Stimulated activated CD4-positive, alpha-beta T cell treated with anti-CD3 and anti-CD28 coated beads, Interleukin-2, amount 100 ng/mL, for 4 hours (primary cell): Measurements from ENCODE around the gene IGHMBP2.

Experiments
- DNase-seq: peaks from one replicate; pipeline ENCODE4 v3.0.0-alpha.2; 2020; ENCODE audit warnings: low read depth

The IGHMBP2 gene

DNA sequence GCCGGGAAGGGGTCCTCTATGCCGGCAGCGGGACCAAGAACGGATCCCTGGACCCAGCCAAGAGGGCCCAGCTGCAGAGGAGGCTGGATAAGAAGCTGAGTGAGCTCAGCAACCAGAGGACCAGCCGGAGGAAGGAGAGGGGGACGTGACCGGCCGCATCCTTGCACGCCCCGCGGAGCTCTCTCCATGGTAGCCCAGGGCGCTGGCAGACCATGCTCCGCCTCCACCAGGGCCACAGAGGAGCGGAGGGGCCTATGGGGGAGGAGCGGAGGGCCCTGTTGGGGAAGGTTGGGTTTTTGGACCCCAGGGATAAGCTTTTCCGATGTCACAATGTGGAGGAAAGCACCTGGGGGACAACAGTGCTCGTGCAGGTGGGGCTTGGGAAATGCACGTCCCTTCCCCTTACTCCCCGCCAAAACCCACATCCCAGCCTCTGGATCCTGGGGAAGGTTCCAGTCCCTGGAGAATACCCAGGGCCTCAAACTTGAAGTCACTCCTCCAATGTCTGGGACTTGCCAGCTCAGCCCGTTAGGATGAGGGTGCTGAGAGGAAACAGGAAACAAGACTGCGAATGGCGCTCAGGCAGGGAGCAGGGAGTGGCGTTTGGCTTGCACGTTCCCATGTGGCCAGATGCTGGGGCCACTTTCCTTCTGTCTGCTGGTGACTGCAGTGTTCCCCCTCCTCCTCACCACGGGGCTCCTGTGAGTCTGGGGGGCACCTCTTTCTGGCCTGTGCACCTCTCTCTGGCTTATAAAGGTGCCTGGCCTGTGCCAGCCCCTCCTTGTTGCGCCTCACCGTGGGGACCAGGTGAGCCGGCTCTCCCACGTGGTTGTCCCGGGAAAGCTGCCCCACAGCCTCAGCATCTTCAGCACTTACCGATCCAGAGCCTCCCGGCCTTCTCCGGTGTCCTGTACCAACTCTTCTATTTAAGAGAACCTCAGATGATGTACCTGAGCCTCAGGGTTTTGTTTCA, 36.2 kb downstream of the IGHMBP2 start:
- DNase-seq, result no peak

DNA sequence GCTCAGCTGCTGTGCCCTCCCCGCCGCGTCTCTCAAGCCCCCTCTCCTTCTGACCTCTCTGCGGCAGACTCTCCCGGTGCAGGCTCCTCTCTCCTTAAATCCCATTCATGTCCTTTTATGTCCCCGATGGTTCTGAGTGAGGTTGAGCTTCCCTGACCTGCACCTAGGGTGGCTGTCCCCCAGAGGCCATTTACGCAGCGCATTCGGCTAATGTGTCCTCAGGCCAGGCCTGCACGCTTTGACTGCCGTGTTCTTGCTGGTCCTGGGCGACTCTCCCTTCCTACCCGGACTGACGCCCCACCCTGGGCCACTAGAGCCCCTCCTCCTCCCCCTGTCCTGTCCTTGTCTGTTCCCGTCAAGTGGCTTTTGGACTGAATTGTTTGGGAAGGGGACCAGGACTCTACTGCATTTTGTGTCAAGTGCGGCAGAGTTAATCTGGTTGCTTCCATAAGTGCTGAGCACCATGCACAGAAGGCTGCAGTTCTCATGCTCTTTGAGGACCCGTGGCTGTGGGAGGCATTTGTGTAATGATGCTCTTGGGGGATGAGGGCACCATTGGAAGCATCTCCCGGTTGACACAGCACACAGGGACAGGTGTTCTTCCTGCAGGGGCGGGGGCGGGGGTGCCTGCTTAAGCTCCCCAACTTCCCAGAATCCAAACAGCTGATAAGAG, 37.1 kb downstream of the IGHMBP2 start:
- DNase-seq, result no peak

DNA sequence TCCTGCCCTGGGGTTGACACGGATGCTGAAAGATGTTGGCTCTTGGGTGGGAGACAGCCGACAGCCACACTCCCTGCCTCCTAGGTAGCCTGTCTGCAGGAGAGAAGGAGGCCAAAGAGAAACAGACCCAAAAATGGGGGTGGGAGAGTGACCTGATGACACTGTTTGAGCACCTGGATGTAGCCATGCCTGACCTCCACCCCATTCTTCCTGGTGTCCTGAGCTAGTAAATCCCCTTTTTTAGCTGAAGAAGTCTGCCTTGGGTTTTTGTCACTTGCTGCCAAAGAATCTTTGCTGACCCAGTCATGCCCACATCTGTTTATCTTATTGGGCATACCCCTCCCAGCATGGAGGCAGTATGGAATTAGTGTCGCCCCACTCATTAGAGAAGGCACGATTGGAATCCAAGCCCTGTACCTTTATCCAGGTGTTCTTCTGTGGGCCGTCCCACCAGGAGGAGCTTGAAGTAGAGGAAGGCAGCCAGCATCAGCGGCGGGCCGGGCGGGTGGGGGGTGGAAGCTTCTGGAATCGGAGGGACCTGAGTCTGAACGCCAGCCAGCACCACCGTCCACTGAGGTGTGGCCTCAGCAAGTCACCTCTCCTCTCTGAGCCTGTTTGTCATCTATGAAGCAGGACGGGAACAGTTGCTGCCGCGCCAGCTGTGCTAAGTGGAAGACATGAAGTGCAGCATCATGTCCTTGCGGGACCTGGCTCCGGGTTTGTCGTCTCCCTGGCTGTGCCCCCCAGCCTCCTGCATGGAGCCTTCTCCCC, 37.8 kb downstream of the IGHMBP2 start:
- no peak for DNase-seq

DNA sequence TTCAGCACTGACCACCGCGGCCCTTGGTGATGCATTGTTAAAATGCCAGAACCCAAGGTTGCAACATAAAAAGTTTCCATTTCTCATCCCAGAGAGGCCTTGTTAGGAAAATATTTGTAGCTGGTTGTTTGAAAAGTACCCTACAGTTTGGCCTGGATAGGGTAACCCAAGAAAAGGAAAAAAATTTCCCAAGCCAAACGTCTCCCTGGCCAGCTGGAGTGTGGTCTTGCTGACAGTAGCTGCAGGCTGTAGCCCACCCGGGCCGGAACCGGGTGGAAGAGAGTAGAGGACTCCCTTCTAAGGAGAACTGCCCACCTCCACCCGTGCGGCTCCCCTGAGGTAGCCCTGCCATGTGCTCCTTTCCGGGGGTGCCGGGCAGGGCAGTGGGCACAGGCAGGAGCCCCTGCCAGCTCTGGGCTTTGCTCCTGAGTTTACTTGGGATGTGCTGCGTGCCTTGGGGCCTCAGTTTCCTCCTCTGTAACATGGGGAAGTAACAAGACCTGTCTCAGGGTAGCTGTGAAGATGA, 38.5 kb downstream of the IGHMBP2 start:
- no peak for DNase-seq

DNA sequence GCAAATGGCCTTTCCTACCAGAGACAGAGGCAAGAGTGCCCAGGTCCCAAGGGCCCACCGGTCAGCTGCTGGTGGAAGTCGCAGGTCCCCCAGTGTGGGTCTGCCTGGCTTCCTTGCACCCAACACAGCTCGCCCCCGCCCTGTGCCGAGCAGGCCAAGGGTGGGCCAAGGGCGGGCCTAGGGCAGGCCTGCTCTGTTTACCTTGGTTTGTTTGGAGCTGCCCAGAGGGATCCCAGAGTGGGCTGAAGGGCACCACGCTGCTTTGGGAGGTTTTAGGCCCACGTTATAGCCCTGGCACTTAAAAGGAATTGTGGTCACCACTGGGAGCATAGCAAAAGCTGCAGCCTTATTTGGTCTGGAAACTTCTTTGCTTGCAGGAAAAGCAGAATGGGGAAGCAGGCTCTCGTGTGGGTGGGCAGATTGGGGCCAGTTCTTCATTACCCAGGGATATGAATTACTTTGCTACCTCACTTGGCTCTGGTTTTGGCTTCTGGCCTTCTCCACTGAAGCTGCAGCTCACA, 39.1 kb downstream of the IGHMBP2 start:
- DNase-seq, result no peak

DNA sequence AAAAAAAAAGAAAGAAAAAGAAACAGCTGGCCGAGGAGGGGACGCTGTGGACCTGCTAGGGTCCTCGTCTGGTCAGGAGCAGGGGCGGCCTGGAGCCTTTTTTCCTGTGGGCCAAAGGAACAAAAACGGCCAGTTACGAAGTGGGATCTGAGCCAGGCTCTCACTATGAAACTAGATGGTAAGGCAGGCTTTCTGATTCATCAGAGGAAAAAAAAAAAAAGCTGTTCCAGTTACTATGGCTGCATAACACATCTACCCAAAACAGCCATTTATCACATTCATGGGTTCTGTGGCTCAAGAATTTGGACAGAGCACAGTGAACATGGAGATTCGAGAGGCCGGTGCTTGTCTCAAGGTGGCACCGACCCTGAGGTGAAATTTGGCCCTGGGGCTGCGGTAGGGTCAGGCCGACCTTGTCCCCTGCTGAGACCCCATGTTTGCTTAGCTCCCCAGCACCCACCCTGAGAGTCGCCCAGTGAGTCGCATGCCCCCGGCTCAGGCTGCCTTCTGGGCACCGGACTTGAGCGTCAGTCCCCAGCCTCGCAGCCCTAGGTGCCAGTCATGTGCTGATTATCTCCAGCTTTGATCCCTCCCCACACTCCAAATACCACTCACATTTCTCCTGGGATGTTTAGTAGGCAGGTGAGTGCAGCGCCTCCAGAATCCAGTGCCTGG, 42.9 kb downstream of the IGHMBP2 start:
- no peak for DNase-seq

DNA sequence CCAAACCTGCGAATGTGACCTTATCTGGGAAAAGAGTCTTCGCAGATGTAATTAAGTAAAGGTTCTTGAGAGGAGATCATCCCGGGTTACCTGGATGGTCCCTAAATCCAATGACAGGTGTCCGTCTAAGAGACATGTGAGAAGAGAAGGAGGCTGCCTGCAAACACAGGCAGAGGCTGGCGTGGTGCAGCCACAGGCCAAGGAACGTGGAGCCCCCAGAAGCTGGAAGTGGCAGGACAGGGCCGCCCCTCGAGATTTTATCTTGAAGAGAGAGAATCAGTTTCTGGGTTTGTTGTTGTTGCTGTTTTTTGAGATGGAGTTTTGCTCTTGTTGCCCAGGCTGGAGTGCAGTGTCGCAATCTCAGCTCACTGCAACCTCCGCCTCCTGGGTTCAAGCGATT, 43.5 kb downstream of the IGHMBP2 start:
- DNase-seq, result no peak

DNA sequence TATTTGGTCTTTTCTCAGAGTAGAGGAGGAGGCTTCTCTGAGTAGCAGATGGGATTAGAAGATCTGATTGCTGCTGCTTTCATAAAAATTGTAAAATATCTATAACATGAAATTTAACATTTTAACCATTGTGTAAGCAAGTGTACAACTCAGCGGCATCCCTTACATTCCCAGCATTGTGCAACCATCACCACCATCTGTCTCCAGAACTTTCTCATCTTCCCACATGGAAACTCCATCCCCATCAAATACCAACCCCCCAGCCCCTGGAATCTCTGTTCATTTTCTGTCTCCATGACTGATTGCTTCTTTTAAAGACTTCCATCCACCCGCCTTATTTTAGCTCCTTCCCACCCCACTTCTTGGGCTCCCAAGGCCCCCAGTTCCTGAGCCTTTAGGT, 44.8 kb downstream of the IGHMBP2 start:
- DNase-seq, result no peak

DNA sequence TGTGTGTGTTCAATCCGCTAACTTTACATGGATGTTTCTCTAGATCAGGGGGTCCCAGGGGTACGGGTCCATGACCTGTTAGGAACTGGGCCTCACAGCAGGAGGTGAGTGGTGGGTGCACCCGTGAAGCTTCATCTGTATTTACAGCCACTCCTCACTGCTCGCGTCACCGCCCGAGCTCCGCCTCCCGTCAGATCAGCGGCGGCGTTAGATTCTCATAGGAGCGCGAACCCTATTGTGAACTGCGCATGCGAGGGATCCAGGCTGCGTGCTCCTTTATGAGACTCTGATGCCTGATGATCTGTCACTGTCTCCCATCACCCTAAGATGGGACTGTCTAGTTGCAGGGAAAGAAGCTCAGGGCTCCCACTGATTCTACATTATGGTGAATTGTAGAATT, 45.2 kb downstream of the IGHMBP2 start:
- no peak for DNase-seq

DNA sequence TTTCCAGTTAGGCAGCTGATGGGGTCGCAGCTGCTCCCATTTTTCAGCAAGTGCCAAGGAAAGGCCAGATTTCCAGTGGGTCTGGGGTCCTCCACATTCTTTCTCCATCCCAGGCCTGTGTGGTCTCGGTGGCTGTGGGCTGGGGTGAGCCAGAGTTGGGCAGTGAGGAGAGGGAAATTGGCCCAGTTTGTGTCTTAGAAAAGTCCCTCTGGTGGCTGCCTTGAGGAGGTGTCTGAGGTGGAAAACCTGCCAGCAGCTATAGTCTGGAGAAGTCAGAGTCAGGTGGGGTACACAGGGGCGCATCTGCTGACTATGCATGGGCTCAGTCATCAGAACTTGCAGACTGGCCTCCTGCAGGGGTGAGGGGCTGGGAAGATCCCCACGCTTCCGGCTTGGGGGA, 46.6 kb downstream of the IGHMBP2 start:
- DNase-seq, result no peak

DNA sequence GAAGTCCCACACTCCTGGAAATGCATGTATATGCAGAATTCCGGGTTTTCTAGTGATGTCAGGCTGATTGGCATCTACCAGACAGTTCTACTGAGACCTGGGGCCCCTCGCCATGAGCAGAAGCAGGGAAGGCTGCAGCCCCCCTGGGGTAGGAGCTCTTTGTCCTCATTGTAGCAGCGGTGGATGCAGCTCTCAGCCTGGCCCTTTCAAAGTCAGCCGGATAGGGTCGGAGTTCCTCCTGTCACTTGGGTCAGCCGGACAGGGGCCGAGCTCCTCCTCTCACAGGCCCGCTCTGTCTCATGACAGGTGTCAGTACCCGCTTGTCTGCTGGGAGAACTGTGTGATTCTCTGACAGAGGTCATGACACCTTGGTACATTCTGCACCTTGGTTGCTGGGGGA, 47.1 kb downstream of the IGHMBP2 start:
- no peak for DNase-seq

DNA sequence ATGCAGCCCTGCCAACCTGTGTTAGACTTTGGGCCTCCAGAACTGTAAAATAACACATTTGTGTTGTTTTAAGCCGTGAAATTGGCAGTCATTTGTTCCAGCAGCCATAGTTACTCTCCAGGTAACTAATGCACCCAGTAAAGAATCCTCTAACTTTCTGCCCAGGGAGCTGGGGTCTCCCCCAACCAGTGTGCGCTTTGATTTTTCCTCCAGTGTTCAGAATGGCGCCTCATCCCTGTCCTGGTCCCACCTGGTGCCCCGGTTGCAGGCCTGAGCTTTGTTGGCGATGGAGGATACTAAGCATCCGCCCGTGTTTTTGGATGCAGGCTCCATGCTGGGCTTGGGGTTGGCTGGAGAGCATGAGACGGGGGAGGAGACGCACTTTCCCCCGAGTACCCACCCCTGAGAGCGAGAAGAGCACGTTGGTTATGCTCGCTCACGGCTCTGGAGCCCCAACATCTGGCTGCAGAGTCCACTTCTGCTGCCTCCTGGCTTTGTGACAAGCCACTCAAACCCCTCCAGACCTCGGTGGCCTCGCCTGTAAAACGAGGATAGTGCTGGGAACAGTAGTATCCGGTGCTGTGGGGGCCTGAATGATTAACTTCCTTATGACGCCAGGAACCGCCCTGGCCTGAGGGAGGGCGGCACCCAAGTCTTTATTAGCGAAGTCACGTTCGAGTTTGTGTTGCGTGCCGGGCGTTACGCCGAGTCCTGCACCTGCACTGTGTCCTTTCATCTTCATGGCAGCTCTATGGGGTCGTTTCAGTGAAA, 51.3 kb downstream of the IGHMBP2 start:
- DNase-seq, result no peak

DNA sequence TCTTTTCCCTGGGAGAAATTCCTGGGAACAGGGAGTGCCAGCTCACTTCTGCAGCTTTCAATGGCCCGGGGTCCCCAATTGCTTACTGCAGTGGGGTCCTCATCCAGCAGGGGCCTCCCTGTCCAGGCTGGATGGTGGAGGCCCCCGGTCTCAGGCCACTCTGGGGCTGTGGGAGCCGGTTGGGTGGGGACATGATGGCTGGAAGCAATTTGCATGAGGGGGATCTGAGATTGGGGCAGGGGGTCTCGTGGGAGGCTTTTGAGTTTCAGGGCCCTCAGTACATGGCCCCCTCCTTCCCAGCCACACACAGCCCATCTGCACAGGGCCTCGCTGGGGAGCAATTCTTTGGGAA, 51.9 kb downstream of the IGHMBP2 start:
- DNase-seq, result no peak

DNA sequence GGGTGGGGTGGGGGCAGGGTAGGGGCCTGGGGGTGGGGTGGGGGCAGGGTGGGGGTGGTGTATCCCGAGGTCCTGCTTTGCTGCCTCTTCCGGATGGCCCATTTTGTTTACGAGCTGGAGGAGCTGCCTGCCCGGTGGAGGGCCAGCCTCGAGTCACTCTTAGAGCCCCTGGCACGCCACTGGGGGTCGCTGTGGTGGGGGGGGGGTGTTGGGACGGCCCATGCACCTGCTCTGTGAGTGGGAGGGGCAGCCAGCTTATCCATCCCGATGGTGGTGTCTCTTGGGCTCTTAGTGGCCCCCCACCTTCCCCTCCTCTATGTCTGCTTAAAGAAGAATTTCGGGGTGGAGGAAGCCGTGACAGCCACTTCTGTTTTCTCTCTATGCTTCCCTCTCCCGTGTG, 52.5 kb downstream of the IGHMBP2 start:
- DNase-seq, result no peak

DNA sequence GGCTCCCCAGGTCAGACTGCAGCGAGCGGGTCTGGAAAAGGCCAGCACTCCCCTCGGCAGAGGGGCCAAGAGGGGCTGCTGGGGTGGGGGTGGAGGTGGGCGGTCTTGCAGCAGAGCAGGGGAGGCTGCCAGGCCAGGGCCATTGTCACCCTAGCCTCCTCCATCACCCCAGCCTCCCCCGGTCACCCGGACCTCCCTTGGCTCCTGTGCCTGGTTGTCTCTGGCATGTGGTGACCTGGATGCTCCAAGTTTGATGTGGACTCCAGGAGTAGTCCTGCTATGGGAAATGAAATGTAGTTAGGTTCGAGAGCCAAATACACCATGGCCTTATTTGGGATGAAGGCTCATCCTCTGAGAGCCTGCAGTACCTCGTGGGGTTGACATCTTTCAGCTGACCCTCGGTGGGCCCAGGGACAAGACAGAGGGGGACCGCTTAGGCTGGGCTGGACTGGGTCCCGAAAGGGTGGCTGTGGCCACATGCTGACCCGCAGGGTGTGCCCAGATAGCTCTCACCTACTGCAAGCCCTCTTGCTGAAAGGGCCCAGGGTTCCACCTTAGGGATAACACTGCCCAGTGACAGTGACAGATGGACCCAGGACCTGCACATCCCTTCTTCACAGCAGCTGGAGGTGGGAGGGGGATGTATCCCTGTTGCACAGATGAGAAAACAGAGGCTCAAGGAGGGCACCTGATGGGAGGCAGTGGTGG, 53.0 kb downstream of the IGHMBP2 start:
- DNase-seq, result no peak

DNA sequence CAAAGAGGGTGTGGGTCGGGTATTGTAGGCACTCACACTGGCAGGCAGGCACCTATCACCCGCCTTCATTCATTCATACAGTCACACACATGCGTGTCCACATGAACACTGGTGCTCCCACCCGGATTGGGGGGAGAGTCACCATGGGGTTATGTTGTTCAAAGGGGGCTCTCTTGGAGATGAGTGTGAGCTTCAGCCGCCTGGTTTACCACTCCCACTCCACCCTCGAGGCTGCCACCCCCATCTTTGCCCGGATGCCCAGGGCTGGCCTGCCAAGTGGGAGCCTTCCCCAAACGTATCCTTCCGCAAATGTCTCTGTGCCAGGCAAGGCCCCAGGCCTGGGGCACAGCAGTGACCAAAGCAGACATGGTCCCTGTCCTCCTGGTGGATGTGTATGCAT, 54.5 kb downstream of the IGHMBP2 start:
- DNase-seq, result no peak

DNA sequence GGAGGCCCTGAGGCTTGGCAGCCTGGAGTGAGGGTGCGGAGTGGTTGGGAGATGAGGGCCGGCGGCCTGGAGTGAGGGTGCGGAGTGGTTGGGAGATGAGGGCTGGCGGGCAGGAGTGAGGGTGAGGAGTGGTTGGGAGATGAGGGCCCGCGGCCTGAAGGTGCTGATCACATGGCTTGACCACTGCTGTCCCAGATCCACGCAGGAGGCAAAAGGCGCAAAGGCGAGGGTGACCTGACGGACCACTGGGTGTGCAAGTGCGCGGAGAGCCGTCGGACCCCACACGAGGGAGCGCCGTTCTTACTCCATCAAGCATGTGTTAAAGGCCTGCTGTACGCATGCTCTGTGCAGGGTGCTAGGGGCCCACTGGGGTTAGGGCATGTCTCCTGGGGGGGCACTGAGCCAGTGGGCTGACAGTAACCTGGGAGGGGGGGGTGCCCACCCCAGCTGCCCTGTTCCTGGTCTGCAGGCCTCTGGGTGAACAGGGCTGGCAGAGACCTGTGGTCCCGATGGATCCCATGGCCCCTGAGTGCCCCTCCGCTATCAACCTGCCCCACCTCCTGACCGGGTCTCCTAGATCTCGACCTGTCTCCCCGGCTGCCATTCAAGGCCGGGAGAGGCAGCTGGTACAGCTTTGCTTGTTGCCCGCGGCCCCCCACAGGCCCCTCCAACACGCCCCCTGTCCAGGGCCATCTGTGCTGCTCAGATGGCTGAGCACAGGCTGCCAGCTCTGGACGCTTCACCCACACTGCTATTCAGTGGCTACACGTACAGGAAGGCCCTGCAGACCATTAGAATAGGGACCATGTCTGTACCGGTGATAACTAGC, 56.0 kb downstream of the IGHMBP2 start:
- no peak for DNase-seq

DNA sequence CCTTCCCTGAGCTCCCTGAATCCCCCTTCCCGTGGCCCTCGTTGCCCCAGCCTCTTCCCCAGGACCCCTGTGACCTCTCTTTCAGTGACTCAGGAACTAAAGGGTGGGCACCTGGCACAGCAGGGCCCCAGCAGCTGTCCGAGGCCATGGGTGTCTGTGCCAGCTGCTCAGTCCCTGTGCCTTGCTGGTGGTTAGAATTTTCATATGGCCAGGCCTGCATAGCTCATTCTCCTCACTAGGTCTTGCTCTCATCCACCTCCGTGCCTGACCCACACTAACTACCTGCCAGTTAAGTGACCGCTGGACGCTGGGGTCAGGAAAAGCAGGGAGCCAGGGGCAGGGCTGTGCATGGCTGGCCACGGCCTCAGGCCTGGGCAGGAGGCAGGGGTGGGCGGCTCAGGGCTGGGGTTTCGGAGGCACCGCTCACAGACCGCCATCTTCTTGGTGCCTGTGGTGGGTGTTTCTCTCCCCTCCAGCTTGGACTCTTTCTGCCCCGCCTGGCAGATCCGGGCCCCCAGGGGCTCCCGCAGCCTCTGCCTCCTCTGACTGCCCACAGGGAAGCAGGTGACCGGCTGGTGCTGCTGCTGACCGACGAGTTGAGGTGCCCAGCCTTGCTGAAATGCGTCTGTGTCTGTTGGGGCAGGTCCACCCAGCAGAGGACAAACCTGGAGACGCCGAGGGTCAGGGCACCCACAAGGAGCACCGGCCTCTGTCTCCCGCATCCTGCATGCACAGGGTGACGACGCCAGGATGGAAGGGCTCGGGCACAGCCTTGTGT, 56.8 kb downstream of the IGHMBP2 start:
- no peak for DNase-seq

DNA sequence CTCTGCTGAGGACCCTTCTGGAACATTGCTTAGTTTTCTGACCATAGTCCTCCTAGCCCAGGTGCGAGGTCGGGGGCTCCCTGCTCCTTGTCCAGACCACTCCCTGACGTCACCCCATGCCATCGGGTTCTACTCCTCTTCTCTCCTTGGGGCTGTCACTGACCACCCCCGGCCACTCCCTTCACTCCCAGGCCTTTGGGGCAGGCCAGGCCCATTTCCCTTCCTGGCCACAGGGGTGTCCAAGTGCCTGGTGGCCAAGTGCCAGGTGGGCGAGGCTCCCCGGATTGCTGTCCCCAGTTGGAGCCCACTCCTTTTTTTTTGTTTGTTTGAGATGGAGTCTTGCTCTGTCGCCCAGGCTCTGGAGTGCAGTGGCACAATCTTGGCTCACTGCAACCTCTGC, 57.6 kb downstream of the IGHMBP2 start:
- no peak for DNase-seq
